Activated CD4-positive, CD25-positive, alpha-beta regulatory T cell treated with anti-CD3 and anti-CD28 coated beads, Interleukin-2, amount 50 U/mL, for 16 hours (primary cell): ENCODE measurements around the gene MYADML2.
A peak's percentile ranks its signal among the peaks of the same experiment; 100 is the strongest.
"Not testable (repeated sequence)": the region's sequence is repeated elsewhere in the genome, so short reads cannot be mapped to it uniquely, and the experiment has no call there.

ENCODE experiments used
- DNase-seq: peaks from one replicate; pipeline ENCODE4 v3.0.0-alpha.2; 2020; ENCODE audit warnings: low read depth, low spot score

MYADML2 gene

GRCh38 chr17:81959362-81960129 is 12.5 kb upstream of the MYADML2 start:
- peak; percentile 62 for DNase-seq

- no peak for DNase-seq
Measured at GRCh38 chr17:81958633-81959342, 11.8 kb upstream of the MYADML2 start.

GRCh38 chr17:81957691-81958432 is 10.8 kb upstream of the MYADML2 start:
- DNase-seq, result no peak

- no peak for DNase-seq
Measured at GRCh38 chr17:81956607-81957589, 9.9 kb upstream of the MYADML2 start.

GRCh38 chr17:81955756-81956544 is 8.9 kb upstream of the MYADML2 start:
- no peak for DNase-seq

- DNase-seq, result no peak
Measured at GRCh38 chr17:81955058-81955681, 8.1 kb upstream of the MYADML2 start.

GRCh38 chr17:81954131-81955057 is 7.4 kb upstream of the MYADML2 start:
- DNase-seq, result no peak

GRCh38 chr17:81953443-81953842 is 6.4 kb upstream of the MYADML2 start:
- not testable (repeated sequence) for DNase-seq

- no peak for DNase-seq
Measured at GRCh38 chr17:81952792-81953228, 5.8 kb upstream of the MYADML2 start.

- DNase-seq, result no peak
Measured at GRCh38 chr17:81951785-81952684, 5.0 kb upstream of the MYADML2 start.

- no peak for DNase-seq
Measured at GRCh38 chr17:81950501-81950900, 3.5 kb upstream of the MYADML2 start.

GRCh38 chr17:81948635-81949378 is 1.8 kb upstream of the MYADML2 start:
- DNase-seq, result no peak

- no peak for DNase-seq
Measured at GRCh38 chr17:81944858-81945257, 2.2 kb downstream of the MYADML2 start.

- no peak for DNase-seq
Measured at GRCh38 chr17:81942167-81942553, 4.9 kb downstream of the MYADML2 start.

GRCh38 chr17:81941484-81942166 is 5.4 kb downstream of the MYADML2 start:
- DNase-seq, result no peak
